Erythroblast (primary cell): ENCODE results near the gene PLOD3.

Experiments
- GATA1 ChIP-seq: IDR thresholded peaks from 2 replicates; pipeline ENCODE4 v1.6.1; 2011; ENCODE audit warnings: low read depth, mild to moderate bottlenecking, control low read depth, low read length, moderate library complexity
- POLR2A ChIP-seq: IDR thresholded peaks from 2 replicates; pipeline ENCODE4 v1.6.1; 2011; ENCODE audit warnings: mild to moderate bottlenecking, low read length

GRCh38 chr7:101162551-101163278 lies 54.7 kb downstream of the PLOD3 start:
- no peak for TF ChIP-seq POLR2A
- TF ChIP-seq GATA1 = no peak
